IMR-90 (cell line): ENCODE measurements around the gene HDGFL1. TPM values are rescaled to one million over a fixed set of nuclear protein-coding genes. Genes with fewer than 3 reads are reported as not detected.

Experiments used
- ATAC-seq: fragments of 200-7000 bp; cut with Tn5 transposase; 2 replicates; pipeline ENCODE4 v1.9.1; 2020; ENCODE audit warnings: low read depth, mild to moderate bottlenecking, moderate library complexity
- BruUV-seq: library from RNA; stranded (reverse); fragments of 400-500 nt; replicated peaks from 2 replicates; lab custom pipeline; 2021; lab: Mats Ljungman, UMichigan
- CTCF ChIA-PET: fragments of 300-600 bp; formaldehyde crosslinking; extraction: SDS; loops from one replicate; lab custom pipeline; 2021; ENCODE audit warnings: antibody characterized with exemption; lab: Yijun Ruan, JAX
- POLR2A ChIA-PET: fragments of 300-600 bp; sonication (Branson Sonifier 250); formaldehyde crosslinking; loops from one replicate; lab custom pipeline; 2022; ENCODE audit warnings: antibody characterized with exemption; ENCODE audit not compliant: unreplicated experiment; lab: Charles Lee
- DNase-seq: peaks from one replicate; pipeline ENCODE4 v3.0.0; 2013
- H2AFZ ChIP-seq: replicated peaks from 2 replicates; pipeline ENCODE3; 2013; ENCODE audit warnings: low read length, mild to moderate bottlenecking; ENCODE audit not compliant: poor library complexity
- H2AK5ac ChIP-seq: 2 replicates; pipeline ENCODE4 v1.6.1; 2013; ENCODE audit warnings: low read depth, low read length, inconsistent platforms
- H2AK9ac ChIP-seq: replicated peaks from 2 replicates; pipeline ENCODE3; 2013; ENCODE audit warnings: mild to moderate bottlenecking, low read depth, low read length, moderate library complexity; ENCODE audit not compliant: poor library complexity
- H2BK120ac ChIP-seq: 2 replicates; pipeline ENCODE4 v1.6.1; 2013; ENCODE audit warnings: low read depth, low read length, inconsistent platforms
- H2BK15ac ChIP-seq: 3 replicates; pipeline ENCODE4 v1.6.1; 2013; ENCODE audit warnings: low read depth, low read length, inconsistent platforms
- H2BK20ac ChIP-seq: 2 replicates; pipeline ENCODE4 v1.6.1; 2013; ENCODE audit warnings: low read depth, mild to moderate bottlenecking, inconsistent platforms, low read length, moderate library complexity
- H2BK5ac ChIP-seq: 2 replicates; pipeline ENCODE4 v1.6.1; 2013; ENCODE audit warnings: mild to moderate bottlenecking, low read depth, low read length, inconsistent platforms; ENCODE audit not compliant: poor library complexity, severe bottlenecking
- H3K14ac ChIP-seq: replicated peaks from 2 replicates; pipeline ENCODE4 v1.6.1; 2013; ENCODE audit warnings: low read depth, low read length, inconsistent platforms
- H3K18ac ChIP-seq: 2 replicates; pipeline ENCODE4 v1.6.1; 2013; ENCODE audit warnings: low read depth, low read length, control low read depth
- H3K23ac ChIP-seq: 2 replicates; pipeline ENCODE4 v1.6.1; 2013; ENCODE audit warnings: low read depth, low read length, inconsistent platforms
- H3K27ac ChIP-seq: 2 replicates; pipeline ENCODE4 v1.5.1; 2013; ENCODE audit warnings: mild to moderate bottlenecking, control low read depth, low read length; ENCODE audit not compliant: insufficient read depth
- H3K27me3 ChIP-seq: 2 replicates; pipeline ENCODE4 v1.6.1; 2013; ENCODE audit warnings: low read length; ENCODE audit not compliant: control insufficient read depth, insufficient read depth
- H3K36me3 ChIP-seq: 2 replicates; pipeline ENCODE4 v1.6.1; 2013; ENCODE audit warnings: low read length, mixed read lengths; ENCODE audit not compliant: control insufficient read depth, insufficient read depth
- H3K4ac ChIP-seq: 2 replicates; pipeline ENCODE4 v1.6.1; 2013; ENCODE audit warnings: low read depth, low read length, inconsistent platforms
- H3K4me1 ChIP-seq: 2 replicates; pipeline ENCODE4 v1.6.1; 2013; ENCODE audit warnings: low read length, mixed read lengths; ENCODE audit not compliant: control insufficient read depth, insufficient read depth
- H3K4me2 ChIP-seq: 2 replicates; pipeline ENCODE4 v1.6.1; 2013; ENCODE audit warnings: low read depth, mild to moderate bottlenecking, control low read depth, low read length, moderate library complexity
- H3K4me3 ChIP-seq: 2 replicates; pipeline ENCODE4 v1.5.1; 2013; ENCODE audit warnings: low read depth, mild to moderate bottlenecking, control low read depth, low read length, moderate library complexity; ENCODE audit not compliant: insufficient read depth
- H3K56ac ChIP-seq: 2 replicates; pipeline ENCODE4 v1.6.1; 2013; ENCODE audit warnings: low read length, inconsistent platforms; ENCODE audit not compliant: insufficient read depth; ENCODE audit errors: extremely low read depth
- H3K79me1 ChIP-seq, 2 experiments: 2 replicates each; pipeline ENCODE4 v1.6.1; 2013; ENCODE audit warnings: low read length in 2 of 2, inconsistent platforms in 1 of 2, low read depth in 1 of 2
- H3K9ac ChIP-seq: 2 replicates; pipeline ENCODE4 v1.6.1; 2013; ENCODE audit warnings: low read depth, low read length, control low read depth
- H3K9me1 ChIP-seq: 2 replicates; pipeline ENCODE4 v1.6.1; 2013; ENCODE audit warnings: low read length, inconsistent platforms; ENCODE audit not compliant: insufficient read depth
- H3K9me3 ChIP-seq: 2 replicates; pipeline ENCODE4 v1.6.1; 2013; ENCODE audit warnings: low read length; ENCODE audit not compliant: control insufficient read depth, insufficient read depth
- H4K20me1 ChIP-seq: 2 replicates; pipeline ENCODE4 v1.6.1; 2013; ENCODE audit warnings: low read length, inconsistent platforms; ENCODE audit not compliant: insufficient read depth
- H4K5ac ChIP-seq: 2 replicates; pipeline ENCODE4 v1.6.1; 2013; ENCODE audit warnings: mild to moderate bottlenecking, low read depth, low read length, control low read depth
- H4K8ac ChIP-seq, 2 experiments: 2 replicates each; pipeline ENCODE4 v1.6.1; 2013; ENCODE audit warnings: low read depth in 2 of 2, low read length in 2 of 2, control low read depth in 1 of 2, inconsistent platforms in 1 of 2
- H4K91ac ChIP-seq: 2 replicates; pipeline ENCODE4 v1.6.1; 2013; ENCODE audit warnings: low read depth, low read length, inconsistent platforms; ENCODE audit not compliant: insufficient read depth
- RCOR1 ChIP-seq: IDR thresholded peaks from 2 replicates; pipeline ENCODE4 v1.6.1; 2012; ENCODE audit warnings: mild to moderate bottlenecking, low read length, improper control_type of control experiment; ENCODE audit not compliant: insufficient replicate concordance
- WGBS, 2 experiments: methylation state at CpG; one replicate each; pipeline versions ENCODE4 v1.1.5 to v1.1.7; 2013; ENCODE audit warnings: missing lambda C conversion rate in 2 of 2; ENCODE audit not compliant: insufficient read length in 1 of 2; ENCODE audit errors: extremely low coverage in 2 of 2; 5-methylcytosine and 5-hydroxymethylcytosine counted together
- dilution Hi-C: fragments of 300-500 bp; cut with HindIII; formaldehyde crosslinking; loops from one replicate; pipeline ENCODE4 v1.14.3; 2018; ENCODE audit warnings: low sequenced_read_pairs; ENCODE audit not compliant: unreplicated experiment
- in situ Hi-C: fragments of 300-500 bp; cut with MboI; formaldehyde crosslinking; loops from 3 replicates; pipeline ENCODE4 v1.14.3; 2019; ENCODE audit warnings: low sequenced_read_pairs, inconsistent platforms, mixed read lengths
- intact Hi-C: fragments of 100-400 bp; cut with micrococcal nuclease; formaldehyde crosslinking; loops from 2 replicates; pipeline ENCODE4 v1.10.0; 2022
- polyA plus RNA-seq, 3 experiments: library from polyadenylated mRNA; depleted of rRNA; stranded (reverse); fragments of >200 nt; gene quantifications; 2 replicates each; pipeline ENCODE4 v1.2.3, GENCODE V29; 2012; ENCODE audit warnings: low replicate concordance in 1 of 3
- total RNA-seq: library from RNA; depleted of rRNA; stranded (reverse); fragments of >200 nt; gene quantifications from 2 replicates; pipeline ENCODE4 v1.2.3, GENCODE V29; 2012
- TF ChIP-seq, protein P1 (sequence below): fragments of 150-350 bp; IDR thresholded peaks from 2 replicates; pipeline ENCODE4 v1.6.1; 2016; ENCODE audit warnings: low read depth, mild to moderate bottlenecking, low read length, moderate library complexity, borderline replicate concordance

The HDGFL1 gene
- total and polyA plus RNA-seq, 2 of the 4 experiments (the other 2 are of a cell fraction), result not detected

DNA sequence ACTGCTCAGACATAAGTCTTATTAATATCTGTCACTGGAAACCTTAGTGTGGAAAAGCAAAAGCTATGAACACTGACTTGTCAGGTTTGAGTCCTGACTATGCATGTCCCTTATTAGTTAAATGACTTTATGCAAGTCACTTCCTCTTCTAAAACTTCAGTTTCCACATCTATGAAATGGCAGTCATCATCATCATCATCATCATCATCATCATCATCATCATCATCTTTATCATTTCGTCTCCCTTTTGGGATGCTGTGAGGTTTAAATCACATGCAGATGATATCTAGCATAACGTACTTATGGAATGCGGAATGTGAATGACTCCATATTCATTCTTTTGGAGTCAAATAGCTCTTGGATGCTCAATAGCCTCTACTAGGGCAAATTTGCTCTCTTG lies 24.5 kb downstream of the HDGFL1 start:
- H3K23ac ChIP-seq, result no peak overlapping the region
- H3K9ac ChIP-seq, result no peak overlapping the region
- no peaks in the 10 kb centered on the region for H3K9me3 ChIP-seq
- no peak overlapping the region for H2AK9ac ChIP-seq
- H2AK5ac ChIP-seq, result no peak overlapping the region
- no peak overlapping the region for H2BK5ac ChIP-seq
- no peak overlapping the region for H2BK20ac ChIP-seq
- CTCF ChIA-PET, result no interaction called here
- no peaks in the 10 kb centered on the region for H3K27me3 ChIP-seq
- intact Hi-C loops, result no loop called here
- no peak overlapping the region for H3K56ac ChIP-seq
- in situ Hi-C loops, result no loop called here
- H3K9me1 ChIP-seq, result no peaks in the 10 kb centered on the region
- H3K14ac ChIP-seq, result no peak overlapping the region
- H3K4ac ChIP-seq, result no peak overlapping the region
- no TSS peak for BruUV-seq
- no peak overlapping the region for H2BK15ac ChIP-seq
- H3K36me3 ChIP-seq, result no peaks in the 10 kb centered on the region
- H4K5ac ChIP-seq, result no peak overlapping the region
- no peak overlapping the region for H3K4me2 ChIP-seq
- H3K4me1 ChIP-seq, result peaks cover 5% of the 10 kb centered on the region
- no peak overlapping the region for H4K91ac ChIP-seq
- TF ChIP-seq, protein P1, sequence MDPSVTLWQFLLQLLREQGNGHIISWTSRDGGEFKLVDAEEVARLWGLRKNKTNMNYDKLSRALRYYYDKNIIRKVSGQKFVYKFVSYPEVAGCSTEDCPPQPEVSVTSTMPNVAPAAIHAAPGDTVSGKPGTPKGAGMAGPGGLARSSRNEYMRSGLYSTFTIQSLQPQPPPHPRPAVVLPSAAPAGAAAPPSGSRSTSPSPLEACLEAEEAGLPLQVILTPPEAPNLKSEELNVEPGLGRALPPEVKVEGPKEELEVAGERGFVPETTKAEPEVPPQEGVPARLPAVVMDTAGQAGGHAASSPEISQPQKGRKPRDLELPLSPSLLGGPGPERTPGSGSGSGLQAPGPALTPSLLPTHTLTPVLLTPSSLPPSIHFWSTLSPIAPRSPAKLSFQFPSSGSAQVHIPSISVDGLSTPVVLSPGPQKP, result no peak
- no peak for TF ChIP-seq RCOR1
- H4K8ac ChIP-seq, result no peak overlapping the region
- no peak for ATAC-seq
- no peak overlapping the region for H3K18ac ChIP-seq
- DNase-seq, result no peak
- POLR2A ChIA-PET, result no interaction called here
- no peak overlapping the region for H3K4me3 ChIP-seq
- H3K79me1 ChIP-seq, result no peaks in the 10 kb centered on the region
- H2BK120ac ChIP-seq, result no peak overlapping the region
- dilution Hi-C loops, result no loop called here
- H2AFZ ChIP-seq, result no peak overlapping the region
- WGBS, 2 experiments, result no CpG with 5 or more reads among the region's 3 CpGs
- no peak overlapping the region for H3K27ac ChIP-seq
- H4K20me1 ChIP-seq, result no peaks in the 10 kb centered on the region
